NT2/D1 (cell line): ENCODE measurements around the gene EBF4.
"Not testable (repeated sequence)": the region's sequence is repeated elsewhere in the genome, so short reads cannot be mapped to it uniquely, and the experiment has no call there.

Experiments used
- DNase-seq: peaks from one replicate; pipeline ENCODE4 v3.0.0-alpha.2; 2011; ENCODE audit warnings: low read depth, low spot score
- H3K27me3 ChIP-seq: 2 replicates; pipeline ENCODE4 v1.6.0; 2011; ENCODE audit warnings: mild to moderate bottlenecking; ENCODE audit not compliant: insufficient read length, insufficient read depth
- H3K36me3 ChIP-seq: 2 replicates; pipeline ENCODE4 v1.6.1; 2011; ENCODE audit warnings: mild to moderate bottlenecking, low read length, mixed read lengths; ENCODE audit not compliant: insufficient read depth, insufficient read length
- H3K4me1 ChIP-seq: 2 replicates; pipeline ENCODE4 v1.5.1; 2011; ENCODE audit not compliant: insufficient read depth, insufficient read length
- H3K4me3 ChIP-seq: 2 replicates; pipeline ENCODE4 v1.5.1; 2011; ENCODE audit warnings: low read depth; ENCODE audit not compliant: insufficient read length
- H3K9ac ChIP-seq: 2 replicates; pipeline ENCODE4 v1.6.0; 2011; ENCODE audit warnings: low read depth; ENCODE audit not compliant: insufficient read length
- H3K9me3 ChIP-seq: 2 replicates; pipeline ENCODE4 v1.5.1; 2011; ENCODE audit warnings: mild to moderate bottlenecking, low read length; ENCODE audit not compliant: insufficient read depth
- SUZ12 ChIP-seq: IDR thresholded peaks from 2 replicates; pipeline ENCODE4 v1.6.1; 2011; ENCODE audit not compliant: insufficient read length, insufficient read depth; ENCODE audit errors: extremely low read depth
- YY1 ChIP-seq: IDR thresholded peaks from 2 replicates; pipeline ENCODE4 v1.6.1; 2011; ENCODE audit not compliant: insufficient read length, insufficient read depth
- ZNF274 ChIP-seq: IDR thresholded peaks from 2 replicates; pipeline ENCODE4 v1.6.1; 2011; ENCODE audit warnings: mild to moderate bottlenecking, low read depth, low read length

EBF4 gene

DNA sequence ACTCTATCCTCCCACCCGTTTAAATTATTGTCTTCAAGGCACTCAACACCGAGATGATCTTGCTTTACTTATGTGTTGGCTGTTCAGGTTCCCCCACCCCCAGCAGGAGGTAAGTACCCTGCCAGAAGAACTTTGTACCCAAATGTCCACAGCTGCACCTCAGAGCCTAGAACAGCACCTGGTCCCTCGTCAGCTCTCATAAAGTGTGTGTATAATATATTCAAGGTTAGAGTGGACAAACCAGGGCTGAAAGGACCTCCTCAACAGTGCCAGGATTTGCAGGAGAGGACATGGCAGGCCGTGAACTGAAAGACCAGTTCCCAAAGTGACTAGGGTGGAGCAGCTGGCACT lies 113.7 kb downstream of the EBF4 start:
- peaks cover 15% of the 10 kb centered on the region for H3K27me3 ChIP-seq

DNA sequence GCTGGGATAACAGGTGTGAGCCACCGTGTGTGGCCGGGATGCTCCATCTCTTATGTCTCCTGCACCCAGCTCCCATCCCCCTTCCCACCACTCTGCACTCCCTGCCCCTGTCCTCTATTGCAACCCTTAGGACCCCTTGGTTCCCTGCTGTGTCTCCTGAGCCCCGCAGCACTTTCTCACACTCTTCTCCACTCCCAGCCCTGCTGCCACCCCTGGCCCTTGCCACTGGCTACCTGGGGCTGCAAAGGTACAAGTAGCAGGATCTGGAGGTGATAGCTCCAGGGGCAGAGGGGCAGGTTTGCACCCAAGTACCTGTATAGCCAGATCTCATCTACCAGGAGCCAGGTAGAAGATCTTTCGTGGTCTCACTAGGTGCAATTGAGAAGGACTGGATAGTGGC lies 114.4 kb downstream of the EBF4 start:
- peaks cover 10% of the 10 kb centered on the region for H3K27me3 ChIP-seq
- DNase-seq: no peak
- H3K9ac ChIP-seq: no peak overlapping the region
- no peak overlapping the region for H3K4me3 ChIP-seq
- H3K9me3 ChIP-seq: no peaks in the 10 kb centered on the region
- H3K4me1 ChIP-seq: no peaks in the 10 kb centered on the region
- TF ChIP-seq ZNF274 (no peak), YY1 (no peak), SUZ12 (no peak)
- no peaks in the 10 kb centered on the region for H3K36me3 ChIP-seq

More for the DNA sequence above, 113.7 kb downstream of the EBF4 start:
- no peaks in the 10 kb centered on the region for H3K36me3 ChIP-seq
- H3K9ac ChIP-seq: no peak overlapping the region
- no peaks in the 10 kb centered on the region for H3K4me1 ChIP-seq
- no peaks in the 10 kb centered on the region for H3K9me3 ChIP-seq
- no peak overlapping the region for H3K4me3 ChIP-seq
- TF ChIP-seq ZNF274: no peak
- TF ChIP-seq SUZ12: no peak
- no peak for TF ChIP-seq YY1
- DNase-seq: no peak

- not testable (repeated sequence) for H3K9me3 ChIP-seq, H3K4me1 ChIP-seq, H3K9ac ChIP-seq, H3K36me3 ChIP-seq, DNase-seq, H3K4me3 ChIP-seq, H3K27me3 ChIP-seq
Observed at GRCh38 chr20:2807929-2808328, 115.3 kb downstream of the EBF4 start.

- TF ChIP-seq SUZ12 (no peak), YY1 (no peak)
- no peaks in the 10 kb centered on the region for H3K27me3 ChIP-seq
- H3K4me1 ChIP-seq: no peaks in the 10 kb centered on the region
- DNase-seq: no peak
- no peak overlapping the region for H3K9ac ChIP-seq
- no peak overlapping the region for H3K4me3 ChIP-seq
- no peaks in the 10 kb centered on the region for H3K9me3 ChIP-seq
- H3K36me3 ChIP-seq: no peaks in the 10 kb centered on the region
Observed at GRCh38 chr20:2809690-2810089, 117.1 kb downstream of the EBF4 start.
